NCI-H146 (cell line): ENCODE data around the gene CAMSAP3.
A peak's percentile ranks its signal among the peaks of the same experiment; 100 is the strongest.

Source experiments
- DNase-seq: peaks from one replicate; lab custom pipeline; 2025; lab: John Stamatoyannopoulos, UW

Gene CAMSAP3

GRCh38 chr19:7578127-7578526, 17.5 kb upstream of the CAMSAP3 start:
- no peak for DNase-seq

- no peak for DNase-seq
Measured at GRCh38 chr19:7579182-7579581, 16.5 kb upstream of the CAMSAP3 start.

- DNase-seq, result no peak
Measured at GRCh38 chr19:7582446-7582845, 13.2 kb upstream of the CAMSAP3 start.

GRCh38 chr19:7589822-7590221, 5.8 kb upstream of the CAMSAP3 start:
- DNase-seq, result no peak

GRCh38 chr19:7590256-7590655, 5.4 kb upstream of the CAMSAP3 start:
- DNase-seq, result no peak

GRCh38 chr19:7596211-7596937, 711 bp downstream of the CAMSAP3 start:
- DNase-seq, result peak; percentile 5

- DNase-seq, result no peak
Measured at GRCh38 chr19:7597689-7598088, 2.0 kb downstream of the CAMSAP3 start.

GRCh38 chr19:7598180-7598579, 2.5 kb downstream of the CAMSAP3 start:
- DNase-seq, result no peak

- DNase-seq, result no peak
Measured at GRCh38 chr19:7600721-7601120, 5.1 kb downstream of the CAMSAP3 start.

- no peak for DNase-seq
Measured at GRCh38 chr19:7602240-7602934, 6.7 kb downstream of the CAMSAP3 start.

GRCh38 chr19:7602935-7603497, 7.4 kb downstream of the CAMSAP3 start:
- no peak for DNase-seq

- no peak for DNase-seq
Measured at GRCh38 chr19:7603919-7604318, 8.3 kb downstream of the CAMSAP3 start.

GRCh38 chr19:7605490-7606222, 10.0 kb downstream of the CAMSAP3 start:
- DNase-seq, result no peak

GRCh38 chr19:7606289-7606688, 10.6 kb downstream of the CAMSAP3 start:
- DNase-seq, result no peak

GRCh38 chr19:7607212-7607873, 11.7 kb downstream of the CAMSAP3 start:
- DNase-seq, result no peak

- DNase-seq, result no peak
Measured at GRCh38 chr19:7607874-7608560, 12.4 kb downstream of the CAMSAP3 start.

GRCh38 chr19:7610491-7611240, 15.0 kb downstream of the CAMSAP3 start:
- no peak for DNase-seq

- DNase-seq, result no peak
Measured at GRCh38 chr19:7611541-7612279, 16.0 kb downstream of the CAMSAP3 start.

- DNase-seq, result no peak
Measured at GRCh38 chr19:7612282-7613274, 16.9 kb downstream of the CAMSAP3 start.
